22Rv1 (cell line): ENCODE data around the gene UBC.

ENCODE experiments used
- H3K27ac ChIP-seq: fragments of 450-650 bp; 2 replicates; pipeline ENCODE4 v1.5.1; 2017
- ZFX ChIP-seq: fragments of 450-650 bp; IDR thresholded peaks from 2 replicates; pipeline ENCODE4 v1.6.1; 2017; ENCODE audit warnings: antibody characterized with exemption, borderline replicate concordance
- TF ChIP-seq, protein P1 (sequence below): fragments of 450-650 bp; IDR thresholded peaks from 2 replicates; pipeline ENCODE4 v1.5.1; 2017; ENCODE audit warnings: mild to moderate bottlenecking

The UBC gene

GRCh38 chr12:124868252-124869058 is 46.0 kb downstream of the UBC start:
- TF ChIP-seq ZFX: no peak
- TF ChIP-seq, protein P1, sequence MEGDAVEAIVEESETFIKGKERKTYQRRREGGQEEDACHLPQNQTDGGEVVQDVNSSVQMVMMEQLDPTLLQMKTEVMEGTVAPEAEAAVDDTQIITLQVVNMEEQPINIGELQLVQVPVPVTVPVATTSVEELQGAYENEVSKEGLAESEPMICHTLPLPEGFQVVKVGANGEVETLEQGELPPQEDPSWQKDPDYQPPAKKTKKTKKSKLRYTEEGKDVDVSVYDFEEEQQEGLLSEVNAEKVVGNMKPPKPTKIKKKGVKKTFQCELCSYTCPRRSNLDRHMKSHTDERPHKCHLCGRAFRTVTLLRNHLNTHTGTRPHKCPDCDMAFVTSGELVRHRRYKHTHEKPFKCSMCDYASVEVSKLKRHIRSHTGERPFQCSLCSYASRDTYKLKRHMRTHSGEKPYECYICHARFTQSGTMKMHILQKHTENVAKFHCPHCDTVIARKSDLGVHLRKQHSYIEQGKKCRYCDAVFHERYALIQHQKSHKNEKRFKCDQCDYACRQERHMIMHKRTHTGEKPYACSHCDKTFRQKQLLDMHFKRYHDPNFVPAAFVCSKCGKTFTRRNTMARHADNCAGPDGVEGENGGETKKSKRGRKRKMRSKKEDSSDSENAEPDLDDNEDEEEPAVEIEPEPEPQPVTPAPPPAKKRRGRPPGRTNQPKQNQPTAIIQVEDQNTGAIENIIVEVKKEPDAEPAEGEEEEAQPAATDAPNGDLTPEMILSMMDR: no peak
- no peak overlapping the region for H3K27ac ChIP-seq

DNA sequence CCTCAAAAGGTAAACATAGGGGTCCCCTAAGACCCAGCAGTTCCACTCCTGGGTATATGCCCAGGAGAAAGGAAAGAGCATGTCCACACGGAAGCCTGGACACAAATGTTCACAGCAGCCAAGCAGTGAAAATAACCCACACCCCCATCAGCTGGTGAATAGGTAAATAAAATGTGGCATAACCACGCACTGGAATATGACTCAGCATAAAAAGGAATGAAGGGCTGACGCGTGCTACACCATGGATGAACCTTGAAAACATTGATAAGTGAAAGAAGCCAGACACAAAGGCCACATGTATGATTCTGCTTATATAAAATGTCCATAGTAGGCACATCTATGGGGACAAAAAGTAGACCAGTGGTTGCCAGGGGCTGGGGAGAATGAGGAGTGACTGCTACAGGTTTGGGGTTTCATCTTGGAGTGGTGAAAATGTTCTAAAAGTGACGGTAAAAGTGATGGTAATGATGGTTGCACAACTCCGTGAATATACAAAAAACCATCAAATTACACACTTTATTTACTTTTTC is 47.0 kb downstream of the UBC start:
- peak overlapping the region; percentile 40 for H3K27ac ChIP-seq
- TF ChIP-seq, protein P1: no peak
- no peak for TF ChIP-seq ZFX

DNA sequence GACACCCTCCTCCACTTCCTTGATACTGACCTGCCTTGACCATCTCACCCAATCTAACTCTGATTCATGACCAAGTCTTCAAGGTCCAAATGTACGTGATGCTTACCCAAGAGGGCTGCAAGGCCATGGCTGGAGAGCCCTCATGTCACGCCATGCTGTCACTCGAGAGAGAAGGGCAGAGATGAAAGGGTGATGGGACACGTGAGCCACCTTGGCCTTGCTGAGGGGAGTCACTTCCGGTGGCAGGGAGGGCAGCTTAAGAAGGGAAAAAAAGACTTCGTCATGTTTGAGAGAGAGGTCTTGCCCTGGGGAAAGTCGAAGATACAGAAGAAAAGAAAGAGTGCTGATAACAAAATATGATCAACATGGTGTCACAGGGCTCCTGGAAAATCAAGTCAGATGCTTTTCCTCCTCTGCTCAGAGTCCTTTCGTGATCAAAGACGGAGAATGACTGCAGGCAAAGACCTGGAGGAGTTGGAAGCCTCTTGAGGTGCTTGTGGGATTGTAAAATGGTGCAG is 47.5 kb downstream of the UBC start:
- peak overlapping the region; percentile 40 for H3K27ac ChIP-seq
- TF ChIP-seq, protein P1: no peak
- no peak for TF ChIP-seq ZFX

GRCh38 chr12:124866195-124866882 is 48.1 kb downstream of the UBC start:
- no peak for TF ChIP-seq ZFX
- TF ChIP-seq, protein P1: no peak

DNA sequence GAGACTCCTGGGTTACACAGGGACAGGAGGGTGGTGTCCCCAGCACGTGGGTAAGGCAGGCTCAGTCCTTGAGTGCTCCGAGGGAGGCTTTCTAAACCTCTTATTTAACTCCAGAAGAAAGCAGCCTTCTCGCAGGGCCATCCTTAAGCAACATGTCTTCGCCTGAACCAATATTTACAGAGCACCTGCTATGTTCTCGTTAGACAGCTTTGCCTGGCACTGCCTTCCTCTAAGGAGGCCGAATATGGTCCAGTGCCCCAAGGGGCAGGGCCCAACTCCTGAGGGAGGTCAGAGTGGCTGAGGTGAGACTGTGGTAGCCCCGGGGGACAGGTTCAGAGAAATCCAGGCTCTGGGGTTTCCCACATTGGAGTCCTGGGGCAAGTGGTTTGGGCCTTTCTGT is 48.7 kb downstream of the UBC start:
- H3K27ac ChIP-seq: peak overlapping the region; percentile 93
- no peak for TF ChIP-seq ZFX
- TF ChIP-seq, protein P1: no peak

More at GRCh38 chr12:124866195-124866882, 48.1 kb downstream of the UBC start:
- peak overlapping the region; percentile 93 for H3K27ac ChIP-seq

DNA sequence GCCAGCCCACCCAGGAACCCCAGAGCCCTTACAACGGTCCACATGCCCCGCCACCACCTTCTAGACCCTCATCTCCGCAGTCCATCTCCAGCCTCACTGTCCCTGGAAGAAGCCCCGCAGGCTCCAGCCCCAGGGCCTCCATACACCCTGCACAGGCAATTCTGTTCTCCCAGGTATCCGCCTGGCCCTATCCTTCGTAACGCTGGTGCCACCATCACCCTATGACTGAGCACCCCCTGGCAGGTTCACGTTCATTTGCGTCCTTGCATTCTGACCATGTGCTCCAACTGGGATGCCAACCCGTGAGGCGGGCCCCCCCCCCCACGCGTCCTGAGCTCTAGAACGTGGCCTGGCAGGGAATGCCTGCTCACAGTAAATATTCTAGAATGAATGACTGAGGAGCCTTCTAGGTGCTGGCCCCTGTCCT is 50.1 kb downstream of the UBC start:
- TF ChIP-seq, protein P1: no peak
- no peak for TF ChIP-seq ZFX
- peak overlapping the region; percentile 93 for H3K27ac ChIP-seq
